Measurements from ENCODE around the gene IFT81.

GRCh38 chr12:110197003-110197402 lies 72.8 kb downstream of the IFT81 start:
- TF ChIP-seq CTCF (IDR thresholded peaks at IDR 0.05; ENCODE audit: insufficient read depth, low read length, poor library complexity, severe bottlenecking) (no peak), EZH2phosphoT487 (conservative IDR thresholded peaks at IDR 0.05; ENCODE audit: low read length) (no peak)
